ENCODE results near the gene MICAL2. TPM values are rescaled to one million over a fixed set of nuclear protein-coding genes. Genes with fewer than 3 reads are reported as not detected.

Gene MICAL2
- total and polyA plus RNA-seq, 2 of the 8 experiments (the other 6 are each of a cell fraction or from before 2014, with no cell fraction given) = 1.3 to 4.1 TPM

GRCh38 chr11:12281571-12282478 lies 171.4 kb downstream of the MICAL2 start (continued):
- TF ChIP-seq CTCF (IDR thresholded peaks at IDR 0.05; ENCODE audit: control extremely low read depth in 1 of 3, insufficient read depth in 1 of 3, low read depth in 1 of 3, low read length in 3 of 3) = peak; percentile 94 to 95 (median 94)

Measured in H1 (cell line).